H1 (cell line): ENCODE results near the gene NECTIN1.

Experiments used
- CHD1 ChIP-seq: IDR thresholded peaks from 2 replicates; pipeline ENCODE4 v1.6.1; 2012; ENCODE audit warnings: low read depth, low read length, improper control_type of control experiment
- CHD2 ChIP-seq: IDR thresholded peaks from 2 replicates; pipeline ENCODE4 v1.6.1; 2012; ENCODE audit warnings: low read length, improper control_type of control experiment
- CREB1 ChIP-seq: IDR thresholded peaks from 2 replicates; pipeline ENCODE4 v1.6.1; 2012; ENCODE audit warnings: inconsistent platforms
- KDM1A ChIP-seq: fragments of 200-600, 300-600 bp; sonication (generic); IDR thresholded peaks from 2 replicates; pipeline ENCODE4 v1.7.1; 2016; ENCODE audit warnings: mild to moderate bottlenecking, low read length, borderline replicate concordance
- MAFK ChIP-seq: IDR thresholded peaks from 2 replicates; pipeline ENCODE4 v1.6.1; 2012; ENCODE audit warnings: low read depth, mild to moderate bottlenecking, improper control_type of control experiment, low read length
- NRF1 ChIP-seq: IDR thresholded peaks from 2 replicates; pipeline ENCODE4 v1.6.1; 2011; ENCODE audit warnings: mild to moderate bottlenecking, low read depth, low read length, improper control_type of control experiment
- POLR2A ChIP-seq, 2 experiments: IDR thresholded peaks; 1 replicate in 1 of 2; 2 replicates in 1 of 2; pipeline ENCODE4 v1.6.1; 2011; ENCODE audit warnings: low read depth in 2 of 2, low read length in 2 of 2, mild to moderate bottlenecking in 2 of 2; ENCODE audit errors: control extremely low read depth in 1 of 2
- POLR2AphosphoS5 ChIP-seq: IDR thresholded peaks from 2 replicates; pipeline ENCODE4 v1.6.1; 2011; ENCODE audit warnings: low read depth, low read length
- RAD21 ChIP-seq, 2 experiments: IDR thresholded peaks in 1 of 2; conservative IDR thresholded peaks in 1 of 2; 2 replicates each; pipeline ENCODE4 v1.6.1; 2011; ENCODE audit warnings: low read depth in 2 of 2, low read length in 2 of 2, improper control_type of control experiment in 1 of 2, inconsistent platforms in 1 of 2, mild to moderate bottlenecking in 1 of 2, moderate library complexity in 1 of 2
- RFX5 ChIP-seq: IDR thresholded peaks from 2 replicates; pipeline ENCODE4 v1.6.1; 2011; ENCODE audit warnings: low read depth, low read length, improper control_type of control experiment, borderline replicate concordance
- SP1 ChIP-seq: IDR thresholded peaks from 2 replicates; pipeline ENCODE4 v1.6.1; 2011; ENCODE audit warnings: low read depth, low read length
- TF ChIP-seq, protein P1 (sequence below), 3 experiments: IDR thresholded peaks; 1 replicate in 2 of 3; 2 replicates in 1 of 3; pipeline versions ENCODE4 v1.5.1 to v1.6.1; 2011; ENCODE audit warnings: low read length in 3 of 3, mild to moderate bottlenecking in 3 of 3, inconsistent platforms in 2 of 3, low read depth in 1 of 3, moderate library complexity in 1 of 3; ENCODE audit not compliant: insufficient read depth in 1 of 3; ENCODE audit errors: control extremely low read depth in 1 of 3

GRCh38 chr11:119664063-119664572 is 64.9 kb downstream of the NECTIN1 start:
- no peak for TF ChIP-seq SP1
- no peak for TF ChIP-seq RFX5
- no peak for TF ChIP-seq CHD1
- no peak for TF ChIP-seq KDM1A
- no peak for TF ChIP-seq MAFK
- TF ChIP-seq CREB1: no peak
- TF ChIP-seq, protein P1, sequence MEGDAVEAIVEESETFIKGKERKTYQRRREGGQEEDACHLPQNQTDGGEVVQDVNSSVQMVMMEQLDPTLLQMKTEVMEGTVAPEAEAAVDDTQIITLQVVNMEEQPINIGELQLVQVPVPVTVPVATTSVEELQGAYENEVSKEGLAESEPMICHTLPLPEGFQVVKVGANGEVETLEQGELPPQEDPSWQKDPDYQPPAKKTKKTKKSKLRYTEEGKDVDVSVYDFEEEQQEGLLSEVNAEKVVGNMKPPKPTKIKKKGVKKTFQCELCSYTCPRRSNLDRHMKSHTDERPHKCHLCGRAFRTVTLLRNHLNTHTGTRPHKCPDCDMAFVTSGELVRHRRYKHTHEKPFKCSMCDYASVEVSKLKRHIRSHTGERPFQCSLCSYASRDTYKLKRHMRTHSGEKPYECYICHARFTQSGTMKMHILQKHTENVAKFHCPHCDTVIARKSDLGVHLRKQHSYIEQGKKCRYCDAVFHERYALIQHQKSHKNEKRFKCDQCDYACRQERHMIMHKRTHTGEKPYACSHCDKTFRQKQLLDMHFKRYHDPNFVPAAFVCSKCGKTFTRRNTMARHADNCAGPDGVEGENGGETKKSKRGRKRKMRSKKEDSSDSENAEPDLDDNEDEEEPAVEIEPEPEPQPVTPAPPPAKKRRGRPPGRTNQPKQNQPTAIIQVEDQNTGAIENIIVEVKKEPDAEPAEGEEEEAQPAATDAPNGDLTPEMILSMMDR (IDR thresholded peaks at IDR 0.05; ENCODE audit: control extremely low read depth in 1 of 3, insufficient read depth in 1 of 3, low read depth in 1 of 3, low read length in 3 of 3): no peak
- no peak for TF ChIP-seq POLR2A (IDR thresholded peaks at IDR 0.05; ENCODE audit: control extremely low read depth in 1 of 2, low read depth in 2 of 2, low read length in 2 of 2)
- no peak for TF ChIP-seq NRF1
- TF ChIP-seq RAD21 (IDR thresholded peaks at IDR 0.05 in 1 of 2, conservative IDR thresholded peaks at IDR 0.05 in 1 of 2; ENCODE audit: low read depth in 2 of 2, low read length in 2 of 2): no peak
- no peak for TF ChIP-seq POLR2AphosphoS5
- TF ChIP-seq CHD2: no peak
